Activated effector memory CD4-positive, alpha-beta T cell treated with Interleukin-2 at 50 U/mL for 16 hours (primary cell): Measurements from ENCODE around the gene CACNG7.
A peak's percentile ranks its signal among the peaks of the same experiment; 100 is the strongest.

Source experiments
- DNase-seq: peaks from one replicate; pipeline ENCODE4 v3.0.0-alpha.2; 2020

The CACNG7 gene

DNA sequence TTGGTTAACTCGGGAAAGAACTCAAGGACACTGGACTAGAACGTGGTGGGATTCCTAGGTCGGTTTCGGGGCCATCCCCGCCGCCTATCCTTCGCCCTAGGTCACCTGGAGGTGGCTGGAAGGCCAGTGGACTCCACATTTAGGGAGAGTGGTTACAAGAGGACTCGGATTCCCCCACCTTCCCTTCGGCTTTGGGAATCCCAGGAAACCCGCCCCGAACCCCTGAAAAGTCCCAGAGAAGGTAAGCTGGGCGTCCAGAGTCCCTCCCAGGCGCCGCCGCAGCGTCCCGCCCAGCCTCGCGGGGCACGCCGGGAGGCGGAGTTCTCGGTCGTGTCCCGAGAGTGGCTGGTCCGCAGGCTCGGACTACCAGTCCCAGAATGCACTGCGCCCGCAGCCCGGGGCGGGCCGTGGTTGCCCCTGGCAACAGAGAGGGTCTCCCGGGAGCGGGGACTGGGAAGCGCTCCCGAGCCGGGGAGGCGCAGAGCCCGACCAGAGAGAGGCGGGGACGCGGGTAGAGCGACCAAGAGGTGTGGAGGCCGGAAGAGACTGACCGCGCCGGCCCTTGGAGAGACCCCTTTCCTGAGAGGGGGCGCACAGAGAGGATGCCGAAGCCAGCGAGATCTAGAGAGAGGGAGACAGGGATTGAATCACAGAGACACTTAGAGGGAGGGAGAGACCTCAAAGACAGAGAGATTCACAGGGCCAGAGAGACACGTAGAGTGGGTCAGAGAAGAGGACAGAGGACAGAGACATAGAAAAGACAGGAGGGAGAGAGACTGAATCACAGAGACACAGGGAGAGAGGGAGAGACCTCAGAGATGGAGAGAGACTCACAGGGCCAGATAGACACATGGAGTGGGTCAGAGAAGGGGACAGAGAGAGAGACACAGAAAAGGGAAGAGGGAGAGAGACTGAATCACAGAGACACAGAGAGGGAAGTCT, 29.7 kb upstream of the CACNG7 start:
- peak; percentile 62 for DNase-seq

- no peak for DNase-seq
Observed at GRCh38 chr19:53880711-53881481, 28.2 kb upstream of the CACNG7 start.

DNA sequence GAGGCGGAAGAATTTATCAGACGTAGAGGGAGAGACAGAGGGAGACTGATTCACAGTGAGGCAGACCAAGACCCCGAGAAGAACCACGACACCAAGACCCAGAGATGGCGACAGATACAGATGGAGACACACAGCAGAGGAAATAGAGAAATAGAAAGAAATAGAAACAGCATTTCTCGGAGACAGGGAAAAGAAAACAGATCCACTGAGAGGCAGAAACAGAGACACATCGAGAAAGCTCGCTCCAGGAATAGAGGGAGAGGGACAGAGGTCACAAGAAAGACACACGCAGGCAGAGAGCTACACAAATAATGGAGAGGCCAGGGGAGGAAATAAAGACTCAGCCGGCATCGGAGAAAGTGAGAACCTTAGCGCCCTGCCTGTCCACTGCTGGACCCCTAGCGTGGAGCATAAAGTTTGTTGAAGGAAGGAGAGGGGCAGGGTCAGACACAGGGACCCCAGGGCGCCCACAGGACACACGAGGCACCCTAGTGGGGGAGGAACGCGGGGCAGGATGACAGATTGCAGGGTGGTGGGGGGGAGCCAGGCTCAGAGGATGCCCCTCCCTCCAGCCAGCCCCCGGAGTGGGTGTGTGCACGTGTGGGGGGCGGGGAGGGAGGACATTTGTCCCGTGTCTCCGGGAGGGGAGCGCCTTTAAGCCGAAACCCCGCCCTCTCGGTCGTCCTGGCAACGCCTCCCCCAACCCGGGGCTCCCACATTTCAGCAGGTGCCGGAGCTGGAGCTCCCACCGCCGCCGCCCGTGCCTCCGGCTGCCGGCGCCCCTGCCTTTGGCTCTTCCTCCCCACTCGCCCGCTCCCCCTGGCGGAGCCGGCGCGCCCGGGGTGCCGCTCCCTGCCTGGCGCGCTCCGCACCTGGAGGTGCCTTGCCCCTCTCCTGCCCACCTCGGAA, 27.3 kb upstream of the CACNG7 start, which contains the start of gene PRKCG:
PRKCG (plus strand) TSS at position 716 of the 909 bp plus-strand sequence. CDS start 298 bp downstream, outside the sequence.
- no peak for DNase-seq

DNA sequence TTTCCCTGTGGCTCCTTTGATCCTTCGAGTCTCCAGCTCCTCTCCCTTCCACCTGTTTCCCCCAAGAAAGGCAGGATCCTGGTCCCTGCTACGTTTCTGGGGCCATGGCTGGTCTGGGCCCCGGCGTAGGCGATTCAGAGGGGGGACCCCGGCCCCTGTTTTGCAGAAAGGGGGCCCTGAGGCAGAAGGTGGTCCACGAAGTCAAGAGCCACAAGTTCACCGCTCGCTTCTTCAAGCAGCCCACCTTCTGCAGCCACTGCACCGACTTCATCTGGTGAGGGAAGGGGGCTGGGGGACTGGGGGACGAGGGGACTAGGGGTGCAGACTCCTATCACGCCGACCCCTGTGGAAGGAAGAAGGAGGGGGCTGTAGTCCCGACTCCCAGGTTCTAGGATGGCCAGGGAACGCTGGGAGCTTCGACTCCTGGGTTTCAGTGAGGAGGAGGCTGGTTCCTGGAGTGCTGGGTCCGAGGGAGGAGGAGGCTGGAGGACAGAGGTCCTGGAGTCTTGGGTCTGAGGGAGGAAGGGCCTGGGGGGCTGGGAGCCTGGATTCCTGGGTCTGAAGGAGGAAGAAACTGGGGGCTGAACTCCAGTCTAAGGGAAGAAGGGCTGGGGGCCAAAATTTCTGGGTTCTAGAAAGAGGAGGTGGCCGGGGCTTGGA, 26.6 kb upstream of the CACNG7 start:
- DNase-seq: no peak

- DNase-seq: no peak
Observed at GRCh38 chr19:53883231-53883661, 25.8 kb upstream of the CACNG7 start.

- no peak for DNase-seq
Observed at GRCh38 chr19:53883741-53884140, 25.3 kb upstream of the CACNG7 start.

DNA sequence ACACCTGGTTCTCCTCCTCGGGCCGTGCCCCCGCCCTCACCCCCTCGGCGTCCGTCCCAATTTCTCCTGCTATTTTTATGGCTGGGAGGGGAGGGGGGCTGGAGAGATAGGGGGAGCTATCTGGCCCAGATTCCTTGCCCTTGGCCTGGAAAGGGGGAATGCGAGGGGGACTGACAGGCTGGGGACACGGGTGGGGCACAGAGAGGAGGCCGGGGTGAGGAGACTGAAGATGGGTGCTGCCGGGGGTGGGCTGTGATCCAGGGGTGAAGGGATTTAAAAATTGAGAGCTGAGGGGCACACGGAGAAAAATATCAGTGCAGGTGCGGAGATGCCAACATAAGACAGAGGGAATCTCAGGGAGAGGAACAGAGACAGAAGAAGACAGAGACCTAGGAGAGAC, 24.8 kb upstream of the CACNG7 start:
- no peak for DNase-seq

DNA sequence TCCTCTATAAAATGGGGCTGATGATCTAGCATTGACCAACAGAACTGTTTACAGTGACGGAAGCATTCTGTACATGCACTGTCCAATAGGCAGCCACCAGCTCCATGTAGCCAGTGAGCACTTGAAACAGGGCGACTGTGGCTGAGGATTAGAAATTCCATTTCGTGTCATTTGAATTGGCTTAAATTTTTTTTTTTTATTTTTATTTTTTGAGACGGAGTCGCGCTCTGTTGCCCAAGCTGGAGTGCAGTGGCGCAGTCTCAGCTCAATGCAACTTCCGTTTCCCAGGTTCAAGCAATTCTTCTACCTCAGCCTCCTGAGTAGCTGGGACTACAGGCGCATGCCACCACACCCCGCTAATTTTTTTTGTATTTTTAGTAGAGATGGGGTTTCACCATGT, 24.0 kb upstream of the CACNG7 start:
- no peak for DNase-seq

DNA sequence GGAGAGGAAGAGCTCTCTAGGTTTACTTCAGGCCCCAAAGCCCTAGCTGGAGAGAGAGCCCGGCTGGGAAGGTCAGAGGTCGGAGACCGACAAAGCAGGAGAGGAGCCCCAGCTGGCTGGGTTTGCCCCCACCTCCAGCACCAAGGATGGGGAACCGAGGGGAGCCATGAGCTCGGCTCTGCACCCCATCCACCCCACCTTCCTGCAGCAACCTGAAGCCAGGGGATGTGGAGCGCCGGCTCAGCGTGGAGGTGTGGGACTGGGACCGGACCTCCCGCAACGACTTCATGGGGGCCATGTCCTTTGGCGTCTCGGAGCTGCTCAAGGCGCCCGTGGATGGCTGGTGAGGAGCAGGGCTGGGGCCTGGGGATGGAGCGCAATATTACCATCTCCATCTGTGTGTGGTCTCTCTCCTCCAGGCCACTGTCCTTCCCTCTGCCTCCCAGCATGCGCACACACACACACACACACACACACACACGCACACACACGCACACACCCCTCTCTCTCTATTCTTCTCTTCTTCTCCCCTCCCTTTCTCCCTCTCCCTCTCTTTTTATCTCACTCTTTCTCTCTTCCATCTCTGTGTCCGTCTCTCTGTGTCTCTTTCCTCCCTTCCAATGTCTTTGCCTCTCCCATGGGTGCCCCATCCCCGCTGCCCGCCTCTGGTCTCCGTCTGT, 16.6 kb upstream of the CACNG7 start:
- DNase-seq: no peak

- DNase-seq: no peak
Observed at GRCh38 chr19:53892981-53893325, 16.1 kb upstream of the CACNG7 start.

- no peak for DNase-seq
Observed at GRCh38 chr19:53894707-53895106, 14.4 kb upstream of the CACNG7 start.

DNA sequence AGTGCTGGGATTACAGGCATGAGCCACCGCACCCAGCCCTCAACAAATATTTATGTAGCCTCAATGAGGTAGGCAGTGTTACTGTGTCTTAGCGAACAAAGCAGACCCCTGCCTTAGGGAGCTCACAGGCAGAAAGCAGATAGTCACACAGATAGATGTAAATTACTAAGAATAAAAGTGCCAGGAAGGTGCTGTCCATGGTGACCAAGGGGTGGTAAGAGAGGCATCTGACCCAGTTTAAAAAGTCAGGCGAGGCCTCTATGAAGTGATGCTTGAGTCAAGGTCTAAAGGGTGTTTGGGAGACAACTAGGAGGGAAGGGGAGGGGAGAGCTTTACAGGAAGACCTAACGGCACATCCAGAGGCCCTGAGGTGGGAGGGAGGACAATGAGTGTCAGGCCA, 12.4 kb upstream of the CACNG7 start:
- no peak for DNase-seq

DNA sequence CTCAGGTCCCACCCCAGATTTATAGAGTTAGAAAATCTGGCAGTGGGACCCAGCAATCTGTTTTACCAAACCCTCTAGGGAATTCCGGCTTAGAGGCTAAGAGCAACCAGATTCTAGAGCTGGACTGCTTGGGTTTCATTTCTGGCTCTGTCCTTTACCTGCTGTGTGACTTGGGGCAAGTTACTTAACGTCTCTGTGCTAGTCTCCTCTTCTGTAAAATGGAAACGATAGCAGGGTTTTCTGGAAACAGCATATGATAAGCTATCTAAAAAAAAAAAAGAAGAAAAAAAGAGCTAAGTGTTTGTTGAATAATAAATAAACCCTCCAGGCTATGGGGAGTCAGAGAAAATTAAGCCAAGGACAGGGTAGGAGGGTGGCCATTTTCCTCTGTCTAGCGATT, 11.6 kb upstream of the CACNG7 start:
- DNase-seq: no peak

DNA sequence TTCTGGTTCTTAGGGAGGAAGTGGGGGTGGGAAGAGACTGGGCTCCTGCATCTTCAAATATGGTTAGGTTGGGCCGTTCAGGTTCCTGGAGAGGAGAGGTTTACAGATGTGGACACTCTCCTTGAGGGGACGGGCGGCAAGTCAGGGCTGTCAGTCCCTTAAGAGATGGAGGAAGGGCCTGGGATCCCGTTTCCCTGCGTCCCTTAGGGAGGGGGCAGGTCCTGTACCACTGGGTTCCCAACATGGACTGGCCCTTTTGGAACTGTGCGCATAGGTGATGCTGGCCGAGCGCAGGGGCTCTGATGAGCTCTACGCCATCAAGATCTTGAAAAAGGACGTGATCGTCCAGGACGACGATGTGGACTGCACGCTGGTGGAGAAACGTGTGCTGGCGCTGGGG, 10.9 kb upstream of the CACNG7 start:
- no peak for DNase-seq

DNA sequence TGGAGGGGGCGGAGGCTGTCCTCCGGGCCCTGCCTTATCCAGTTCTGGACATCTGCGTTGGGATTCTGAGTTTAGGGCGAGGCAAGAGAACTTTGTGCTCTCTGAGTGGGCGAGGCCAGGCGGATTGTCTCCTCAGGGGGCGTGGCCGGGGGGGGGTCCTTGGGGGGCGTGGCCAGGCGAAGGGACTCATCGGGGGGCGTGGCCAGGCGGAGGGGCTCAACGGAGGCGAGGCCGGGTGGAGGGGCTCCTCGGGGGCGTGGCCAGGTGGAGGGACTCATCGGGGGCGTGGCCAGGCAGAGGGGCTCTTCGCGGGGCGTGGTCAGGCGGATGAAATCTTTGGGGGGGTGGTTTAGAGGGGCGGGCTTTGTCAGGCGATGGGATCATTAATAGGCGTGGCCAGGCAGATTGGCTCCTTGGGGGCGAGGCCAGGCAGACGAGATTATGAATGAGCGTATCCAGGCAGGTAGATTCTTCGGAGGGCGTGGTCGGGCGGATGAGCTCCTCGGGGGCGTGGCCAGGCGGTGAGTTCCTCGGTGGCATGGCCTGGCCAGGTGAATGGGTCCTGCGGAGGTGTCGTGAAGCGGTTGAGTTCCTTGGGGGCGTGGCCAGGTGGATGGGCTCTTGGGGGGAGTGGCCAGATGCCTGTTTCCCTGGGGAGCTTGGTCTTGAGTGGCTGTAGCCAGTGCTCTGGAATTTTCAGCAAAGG, 10.3 kb upstream of the CACNG7 start:
- DNase-seq: no peak

- DNase-seq: no peak
Observed at GRCh38 chr19:53900191-53900860, 8.8 kb upstream of the CACNG7 start.

DNA sequence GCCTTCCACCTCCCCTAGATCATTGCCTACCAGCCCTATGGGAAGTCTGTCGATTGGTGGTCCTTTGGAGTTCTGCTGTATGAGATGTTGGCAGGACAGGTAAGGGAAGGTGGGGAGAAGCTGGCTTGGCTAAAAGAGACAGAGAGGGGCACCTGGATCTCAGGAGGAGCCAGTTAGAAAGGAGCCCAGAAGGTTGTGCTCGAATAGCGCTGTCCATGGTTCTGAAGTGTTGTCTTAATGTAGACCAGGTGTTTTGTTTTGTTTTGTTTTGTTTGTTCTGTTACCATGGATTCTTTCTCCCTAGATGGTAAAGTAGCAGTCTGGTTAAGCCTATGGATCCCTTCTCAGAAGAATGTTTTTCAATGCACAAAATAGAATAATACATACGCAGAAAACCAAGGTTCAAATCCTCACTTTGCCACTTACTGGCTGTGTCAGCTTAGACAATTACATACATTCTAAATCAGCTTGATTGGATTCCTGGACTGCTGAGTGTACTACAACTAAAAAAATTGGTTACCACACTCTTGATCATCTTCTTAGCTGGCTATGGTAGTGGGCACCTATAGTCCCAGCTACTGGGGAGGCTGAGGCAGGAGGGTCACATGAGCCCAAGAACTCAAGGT, 5.9 kb upstream of the CACNG7 start:
- no peak for DNase-seq

- DNase-seq: no peak
Observed at GRCh38 chr19:53904909-53905308, 4.2 kb upstream of the CACNG7 start.

DNA sequence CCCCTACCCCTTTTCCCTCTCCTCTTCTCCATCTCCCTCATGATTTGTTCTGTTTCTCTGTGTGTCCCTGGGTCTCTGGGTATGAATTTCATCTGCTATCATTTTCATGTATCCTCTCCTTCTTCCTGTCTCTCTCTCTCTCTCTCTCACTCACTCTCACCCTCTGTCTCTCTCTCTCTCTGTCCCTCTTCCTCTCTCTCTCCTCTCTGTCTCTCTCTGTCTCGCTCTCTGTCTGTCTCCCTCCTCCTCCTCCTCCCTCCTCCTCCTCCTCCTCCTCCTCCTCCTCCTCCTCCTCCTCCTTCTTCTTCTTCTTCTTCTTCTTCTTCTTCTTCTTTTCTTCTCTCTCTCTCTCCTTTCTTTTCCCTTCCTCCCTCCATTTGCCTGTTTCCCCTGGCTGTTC, 3.3 kb upstream of the CACNG7 start:
- no peak for DNase-seq
